GM11168 (cell line): Measurements from ENCODE around the gene EPS8L1.
"Not testable (repeated sequence)": the region's sequence is repeated elsewhere in the genome, so short reads cannot be mapped to it uniquely, and the experiment has no call there.

ENCODE experiments used
- in situ Hi-C: fragments of 300-500 bp; cut with MboI; formaldehyde crosslinking; loops from one replicate; pipeline ENCODE4 v1.12.0; 2022; ENCODE audit warnings: low sequenced_read_pairs; ENCODE audit not compliant: unreplicated experiment

The EPS8L1 gene

DNA sequence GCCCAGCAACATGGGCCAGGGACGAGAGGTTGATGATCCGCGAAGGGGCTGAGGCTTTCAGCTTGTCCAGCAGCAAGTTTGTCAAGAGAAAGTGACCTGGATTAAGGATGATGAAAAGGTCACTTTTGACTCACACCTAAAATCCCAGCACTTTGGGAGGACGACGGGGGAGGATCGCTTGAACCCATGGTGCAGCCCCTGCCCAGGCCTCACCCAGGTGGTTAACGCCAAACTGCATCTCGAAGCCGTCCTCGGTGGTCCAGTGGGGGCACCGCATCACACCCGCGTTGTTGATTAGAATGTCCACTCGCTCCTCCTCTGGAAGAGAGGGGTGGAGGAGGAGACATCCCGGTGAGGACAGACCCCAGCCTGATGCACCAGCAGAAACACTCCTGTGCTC is 27.2 kb upstream of the EPS8L1 start:
- in situ Hi-C loops, result no loop called here

DNA sequence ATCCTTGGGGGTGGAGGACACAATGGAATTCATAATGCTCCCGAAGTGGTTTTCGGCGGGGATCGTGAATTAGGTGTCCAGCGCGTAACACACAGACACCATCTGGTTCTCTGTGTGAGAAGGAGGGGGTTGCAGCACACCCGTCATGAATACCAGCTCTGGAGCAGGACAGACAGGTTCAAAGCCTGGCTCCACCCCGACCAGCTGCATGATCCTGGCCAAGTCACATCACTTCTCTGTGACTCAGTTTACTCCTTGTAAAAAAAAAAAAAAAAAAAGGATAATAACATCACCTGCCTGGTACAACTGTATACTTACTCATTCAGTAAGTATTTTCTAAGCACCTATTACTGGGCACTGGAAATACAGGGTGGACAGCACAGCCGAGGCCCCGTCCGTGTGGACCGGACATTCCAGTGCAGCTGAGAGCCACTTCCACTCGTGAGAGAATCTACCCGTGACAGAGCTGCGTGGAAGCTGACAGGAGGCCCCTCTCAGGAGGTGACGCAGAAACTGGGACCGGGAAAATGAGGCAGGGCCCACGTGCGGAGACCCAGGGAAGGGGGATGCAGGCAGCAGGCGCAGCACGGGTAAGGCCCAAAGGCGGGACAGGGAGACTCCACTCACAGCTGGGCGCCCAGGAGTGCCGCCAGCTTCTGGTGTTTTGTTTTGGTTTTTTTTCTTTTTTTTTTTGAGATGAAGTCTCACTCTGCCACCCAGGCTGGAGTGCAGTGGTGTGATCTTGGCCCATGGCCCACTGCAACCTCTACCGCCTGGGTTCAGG is 24.7 kb upstream of the EPS8L1 start:
- in situ Hi-C loops, result no loop called here

- in situ Hi-C loops, result no loop called here
Measured at GRCh38 chr19:55053735-55054134, 21.9 kb upstream of the EPS8L1 start.

- in situ Hi-C loops, result no loop called here
Measured at GRCh38 chr19:55056827-55057226, 18.8 kb upstream of the EPS8L1 start.

DNA sequence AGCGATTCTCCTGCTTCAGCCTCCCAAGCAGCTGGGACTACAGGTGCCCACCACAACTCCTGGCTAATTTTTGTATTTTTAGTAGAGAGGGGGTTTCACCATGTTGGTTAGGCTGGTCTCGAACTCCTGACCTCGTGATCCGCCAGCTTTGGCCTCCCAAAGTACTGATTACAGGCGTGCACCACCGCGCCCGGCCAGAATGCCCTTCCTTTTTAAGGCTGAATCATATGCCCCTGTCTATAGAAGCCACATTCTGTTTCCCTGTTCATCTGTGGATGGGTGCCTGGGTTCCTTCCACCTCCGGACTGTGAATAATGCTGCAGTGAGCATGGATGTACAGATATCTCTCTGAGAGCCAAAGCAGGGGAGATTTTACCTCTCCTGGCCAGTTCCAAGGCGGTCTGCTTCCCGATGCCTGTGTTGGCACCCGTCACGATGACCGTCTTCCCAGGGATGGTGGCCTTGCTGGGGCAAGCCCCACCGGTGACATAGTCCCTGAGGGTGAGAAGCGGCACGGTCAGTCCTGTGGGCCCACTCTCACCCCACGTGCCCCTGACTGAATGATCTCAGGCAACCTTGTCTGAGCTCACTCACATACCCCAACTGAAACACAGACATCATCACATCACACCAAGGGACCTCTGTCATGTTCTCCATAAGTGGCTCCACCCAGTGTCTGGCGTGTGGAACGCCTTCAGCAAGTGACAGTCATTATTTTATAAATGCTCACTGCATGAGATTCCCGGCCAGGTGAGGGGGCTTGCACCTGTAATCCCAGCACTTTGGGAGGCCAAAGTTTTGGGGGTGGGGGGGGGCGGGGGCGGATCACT is 16.7 kb upstream of the EPS8L1 start:
- in situ Hi-C loops, result no loop called here

GRCh38 chr19:55060287-55060686 is 15.4 kb upstream of the EPS8L1 start:
- in situ Hi-C loops, result not testable (repeated sequence)

- in situ Hi-C loops, result no loop called here
Measured at GRCh38 chr19:55062735-55063491, 12.8 kb upstream of the EPS8L1 start, which contains the start of gene RDH13. RDH13 (minus strand) TSS chr19:55063148; CDS start chr19:55063032, 116 bp downstream.

DNA sequence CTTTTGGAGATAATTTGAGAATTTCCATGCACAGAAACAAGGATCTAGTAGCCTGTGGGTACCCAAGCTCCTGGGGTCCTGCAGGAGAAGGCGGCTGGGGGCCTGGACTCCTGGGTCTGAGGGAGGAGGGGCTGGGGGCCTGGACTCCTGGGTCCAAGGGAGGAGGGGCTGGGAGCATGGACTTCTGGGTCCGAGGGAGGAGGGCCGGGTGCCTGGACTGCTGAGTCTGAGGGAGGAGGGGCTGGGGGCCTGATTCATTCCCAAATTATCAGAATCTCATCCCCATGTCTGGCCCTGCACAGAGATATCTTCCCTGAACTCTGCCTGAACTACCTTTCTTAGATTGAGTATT is 12.2 kb upstream of the EPS8L1 start:
- in situ Hi-C loops, result no loop called here

DNA sequence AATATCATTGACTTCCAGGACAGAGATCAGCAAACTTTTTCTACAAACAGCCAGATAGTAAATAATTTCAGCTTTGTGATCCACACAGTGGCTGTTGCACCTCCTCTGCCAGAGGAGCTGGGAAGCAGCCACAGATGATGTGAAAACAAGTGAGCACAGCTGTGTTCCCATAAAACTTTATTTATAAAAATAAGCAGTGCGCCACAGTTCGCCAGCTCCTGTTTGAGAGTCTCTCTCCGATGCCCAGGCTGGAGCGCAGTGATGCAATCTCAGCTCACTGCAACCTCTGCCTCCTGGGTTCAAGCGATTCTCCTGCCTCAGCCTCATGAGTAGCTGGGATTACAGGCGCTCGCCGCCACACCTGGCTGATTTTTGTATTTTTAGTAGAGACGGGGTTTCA is 10.2 kb upstream of the EPS8L1 start:
- in situ Hi-C loops, result not testable (repeated sequence)

DNA sequence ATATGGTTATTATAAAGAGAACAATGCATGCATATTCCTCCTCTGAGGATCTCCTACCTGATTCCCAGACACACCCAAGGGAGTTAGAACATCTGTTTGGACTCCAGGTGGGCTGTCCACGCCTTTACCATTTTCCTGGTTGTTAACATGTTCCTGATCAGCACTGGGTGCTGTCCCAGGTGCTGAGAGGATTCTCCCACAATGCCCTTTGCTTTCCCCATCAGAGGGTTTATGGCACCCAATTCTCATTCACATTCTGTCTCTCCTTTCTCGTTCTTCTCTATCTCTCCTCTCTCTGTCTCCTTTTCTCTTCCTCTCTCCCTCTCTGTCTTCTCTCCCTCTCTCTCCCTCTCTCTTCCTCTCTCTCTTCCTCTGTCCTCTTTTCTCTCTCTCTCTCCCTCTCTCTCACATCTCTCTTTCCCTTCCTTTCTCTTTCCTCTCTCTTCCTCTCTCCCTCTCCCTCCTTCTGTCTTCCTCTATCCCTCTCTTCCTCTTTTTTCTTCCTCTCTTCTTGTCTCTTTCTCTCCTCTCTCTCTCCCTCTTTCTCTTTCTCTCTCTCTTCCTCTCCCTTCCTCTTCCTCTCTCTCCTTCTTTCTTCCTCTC is 9.5 kb upstream of the EPS8L1 start:
- in situ Hi-C loops, result no loop called here

DNA sequence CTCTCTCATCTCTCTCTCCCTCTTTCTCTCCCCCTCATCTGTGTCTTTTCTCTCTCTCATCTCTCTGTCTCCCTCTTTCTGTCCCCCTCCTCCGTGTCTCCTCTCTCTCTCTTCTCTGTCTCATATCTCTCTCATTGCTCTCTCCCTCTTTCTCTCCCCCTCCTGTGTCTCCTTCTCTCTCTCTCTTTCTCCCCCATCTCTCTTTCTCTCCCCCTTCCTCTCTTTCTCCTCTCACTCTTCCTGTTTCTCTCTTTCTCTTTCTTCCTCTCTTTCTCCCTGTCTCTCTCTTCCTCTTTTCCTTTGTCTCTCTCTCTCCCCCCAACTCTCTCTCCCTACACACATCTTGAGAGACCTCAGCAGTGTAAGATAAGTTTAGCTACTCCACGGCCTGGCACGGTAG is 7.8 kb upstream of the EPS8L1 start:
- in situ Hi-C loops, result no loop called here

- in situ Hi-C loops, result no loop called here
Measured at GRCh38 chr19:55068950-55069864, 6.5 kb upstream of the EPS8L1 start.

GRCh38 chr19:55069865-55070197 is 5.8 kb upstream of the EPS8L1 start:
- in situ Hi-C loops, result no loop called here

DNA sequence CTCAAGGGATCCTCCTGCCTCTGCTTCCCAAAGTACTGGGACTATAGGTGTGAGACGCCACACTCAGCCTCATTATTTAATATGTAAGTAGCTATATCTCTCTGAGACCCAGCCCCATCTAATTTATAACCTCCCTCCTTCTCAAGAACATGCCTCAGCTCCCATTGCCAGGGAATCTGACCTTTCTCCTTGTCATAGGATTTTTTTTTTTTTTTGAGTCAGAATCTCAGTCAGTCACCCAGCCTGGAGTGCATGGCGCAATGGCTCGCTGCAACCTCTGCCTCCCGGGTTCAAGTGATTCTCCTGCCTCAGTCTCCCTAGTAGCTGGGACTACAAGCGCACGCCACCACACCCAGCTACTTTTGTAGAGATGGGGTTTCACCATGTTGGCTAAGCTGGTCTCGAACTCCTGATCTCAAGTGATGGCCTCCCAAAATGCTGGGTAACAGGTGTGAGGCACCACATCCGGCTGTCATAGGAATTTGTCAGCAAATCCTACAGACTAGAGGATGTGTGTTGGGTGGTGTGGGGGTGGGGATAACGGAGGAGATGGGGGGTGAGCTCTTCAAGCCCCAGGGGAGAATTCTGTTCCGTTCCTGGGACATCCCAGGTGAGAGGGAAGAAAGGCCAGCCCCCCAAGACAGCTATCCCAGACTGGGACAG is 5.1 kb upstream of the EPS8L1 start:
- in situ Hi-C loops, result no loop called here

DNA sequence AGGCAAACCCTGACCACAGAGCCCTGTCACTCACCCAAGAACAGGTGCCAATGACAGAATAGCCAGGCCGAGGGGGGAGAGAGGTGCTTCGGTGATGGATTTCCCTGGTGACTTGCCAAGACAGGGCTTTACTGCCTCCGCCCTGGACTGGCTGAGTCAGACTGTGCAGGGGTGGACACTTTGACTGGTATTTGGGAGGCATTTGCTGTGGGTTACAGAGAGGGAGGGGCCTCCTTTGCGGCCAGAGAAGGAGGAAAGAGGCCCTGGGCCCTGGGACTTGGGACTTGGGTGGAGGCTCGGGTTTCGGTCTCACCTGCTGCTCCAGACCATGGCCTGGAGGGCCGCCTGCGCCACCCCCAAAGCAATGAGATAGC is 4.6 kb upstream of the EPS8L1 start:
- in situ Hi-C loops, result no loop called here

- in situ Hi-C loops, result no loop called here
Measured at GRCh38 chr19:55071913-55072312, 3.8 kb upstream of the EPS8L1 start.

DNA sequence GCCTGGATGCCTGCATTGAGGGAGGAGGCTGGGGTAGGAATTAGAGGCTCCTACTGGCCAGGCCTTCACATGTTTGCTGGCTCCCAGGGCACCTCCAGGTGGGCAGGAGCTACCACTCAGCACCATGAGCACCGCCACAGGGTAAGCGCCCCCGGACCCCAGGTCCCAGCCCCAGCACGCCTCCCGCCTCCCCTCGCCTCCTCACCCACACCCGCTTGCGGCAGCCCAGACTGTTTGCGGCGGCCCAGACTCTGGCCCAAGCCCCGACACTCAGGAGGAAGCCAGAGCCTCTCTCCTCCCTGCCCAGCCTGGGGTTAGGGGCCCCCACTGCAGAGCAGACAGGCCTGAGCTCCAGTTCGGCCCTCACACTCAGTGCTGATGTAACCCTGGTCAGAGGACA is 652 bp downstream of the EPS8L1 start:
- in situ Hi-C loops, result no loop called here

DNA sequence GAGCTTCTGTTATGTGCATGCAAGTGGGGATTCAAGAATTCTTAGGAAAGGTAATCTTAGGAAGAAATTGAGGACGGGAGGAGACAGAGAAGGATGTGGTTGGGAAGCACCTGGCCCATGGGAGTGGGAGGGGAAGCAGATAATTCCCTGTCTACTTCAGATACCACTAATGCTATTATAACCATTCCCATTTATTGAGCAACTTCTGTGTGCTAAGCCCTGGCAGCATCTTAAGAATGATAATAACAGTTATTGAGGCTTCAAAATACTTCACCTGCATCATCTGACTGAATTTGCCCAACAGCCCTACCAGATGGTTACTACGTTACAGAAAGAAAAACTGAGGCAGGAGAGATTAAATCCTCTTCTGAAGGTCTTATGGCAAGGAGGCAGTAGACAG is 1.4 kb downstream of the EPS8L1 start:
- in situ Hi-C loops, result no loop called here

- in situ Hi-C loops, result no loop called here
Measured at GRCh38 chr19:55078996-55079395, 3.3 kb downstream of the EPS8L1 start.
